NCI-H2107 treated with DMSO at 0.1 percent for 48 hours (cell line): Measurements from ENCODE around the gene GBGT1.
"Not testable (repeated sequence)": the region's sequence is repeated elsewhere in the genome, so short reads cannot be mapped to it uniquely, and the experiment has no call there.

ENCODE experiments used
- DNase-seq: peaks from one replicate; lab custom pipeline; 2025; ENCODE audit not compliant: unreplicated experiment; lab: John Stamatoyannopoulos, UW

Gene GBGT1

GRCh38 chr9:133199648-133200321 is 36.1 kb upstream of the GBGT1 start:
- DNase-seq = peak; percentile 3

GRCh38 chr9:133195029-133195428 is 31.3 kb upstream of the GBGT1 start:
- DNase-seq = no peak

- DNase-seq = no peak
These were observed 30.9 kb upstream of the GBGT1 start for GRCh38 chr9:133194597-133194996.

GRCh38 chr9:133191989-133192388 is 28.3 kb upstream of the GBGT1 start:
- DNase-seq = no peak

GRCh38 chr9:133189826-133190225 is 26.1 kb upstream of the GBGT1 start:
- no peak for DNase-seq

GRCh38 chr9:133188843-133189180 is 25.1 kb upstream of the GBGT1 start:
- no peak for DNase-seq

- DNase-seq = peak; percentile 8
These were observed 24.5 kb upstream of the GBGT1 start for GRCh38 chr9:133188006-133188842.

GRCh38 chr9:133187561-133188005 is 23.9 kb upstream of the GBGT1 start:
- DNase-seq = no peak

GRCh38 chr9:133186736-133187135 is 23.0 kb upstream of the GBGT1 start:
- no peak for DNase-seq

GRCh38 chr9:133184971-133185370 is 21.3 kb upstream of the GBGT1 start:
- peak; percentile 53 for DNase-seq

GRCh38 chr9:133182151-133182550 is 18.4 kb upstream of the GBGT1 start:
- no peak for DNase-seq

GRCh38 chr9:133181561-133181960 is 17.8 kb upstream of the GBGT1 start:
- no peak for DNase-seq

GRCh38 chr9:133180953-133181352 is 17.2 kb upstream of the GBGT1 start:
- no peak for DNase-seq

- no peak for DNase-seq
These were observed 9.3 kb upstream of the GBGT1 start for GRCh38 chr9:133173056-133173455.

GRCh38 chr9:133171161-133171961 is 7.6 kb upstream of the GBGT1 start:
- DNase-seq = no peak

GRCh38 chr9:133170716-133171115 is 7.0 kb upstream of the GBGT1 start:
- no peak for DNase-seq

- not testable (repeated sequence) for DNase-seq
These were observed 6.0 kb upstream of the GBGT1 start for GRCh38 chr9:133169687-133170086.

GRCh38 chr9:133169102-133169501 is 5.4 kb upstream of the GBGT1 start:
- no peak for DNase-seq

- DNase-seq = no peak
These were observed 4.7 kb upstream of the GBGT1 start for GRCh38 chr9:133168432-133168831.

GRCh38 chr9:133167769-133168168 is 4.1 kb upstream of the GBGT1 start:
- DNase-seq = no peak

- no peak for DNase-seq
These were observed 3.5 kb upstream of the GBGT1 start for GRCh38 chr9:133167096-133167730.
